Activated naive CD4-positive, alpha-beta T cell treated with anti-CD3 and anti-CD28 coated beads, Interleukin-2, amount 50 U/mL, for 72 hours (primary cell): ENCODE data around the gene LZTR1. TPM values are rescaled to one million over a fixed set of nuclear protein-coding genes. Genes with fewer than 3 reads are reported as not detected.

Experiments used
- ATAC-seq, 2 donors: fragments of 150-1000 bp; cut with Tn5 transposase; 2 replicates each; pipeline ENCODE4 v1.10.0; 2021; ENCODE audit warnings: mild to moderate bottlenecking in 2 of 2, moderate library complexity in 2 of 2
- DNase-seq, 2 donors: peaks; one replicate each; pipeline ENCODE4 v3.0.0; 2021 to 2022; ENCODE audit warnings: low spot score in 2 of 2
- H3K27ac Mint-ChIP-seq, 2 donors: one replicate each; pipeline ENCODE4 v1.8.0; 2022; ENCODE audit warnings: mild to moderate bottlenecking in 2 of 2, mixed read lengths in 2 of 2
- H3K36me3 Mint-ChIP-seq, 2 donors: one replicate each; pipeline ENCODE4 v1.8.0; 2022; ENCODE audit warnings: mixed read lengths in 2 of 2
- H3K9me3 Mint-ChIP-seq, 2 donors: one replicate each; pipeline ENCODE4 v1.8.0; 2022; ENCODE audit warnings: mixed read lengths in 2 of 2
- total RNA-seq, 2 donors: library from RNA; stranded (reverse); gene quantifications; one replicate each; pipeline ENCODE4 v1.2.3, GENCODE V29; 2022

LZTR1 gene
- total RNA-seq, 2 donors from 2014 or later = 30.7 to 41.8 TPM

DNA sequence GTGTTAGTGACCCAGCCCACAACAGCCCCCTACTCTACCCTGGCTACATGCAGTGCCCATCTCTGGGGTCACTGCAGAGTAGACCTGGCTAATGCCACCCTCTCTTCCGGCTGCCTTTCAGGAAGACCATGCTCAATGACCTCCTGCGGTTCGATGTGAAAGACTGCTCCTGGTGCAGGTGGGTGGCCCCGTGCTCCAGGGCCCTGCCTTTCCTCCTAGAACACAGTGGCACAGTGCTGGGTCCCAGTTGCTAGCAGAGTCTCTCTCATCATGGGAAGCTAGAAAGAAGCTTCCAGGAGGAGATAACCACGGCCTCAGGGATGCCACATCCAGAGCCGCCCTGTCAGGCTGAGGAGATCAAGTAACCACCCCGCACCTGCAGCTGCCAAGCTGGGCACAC, 3.6 kb downstream of the LZTR1 start:
- Mint-ChIP-seq H3K9me3 (no peaks in the 10 kb centered on the region), H3K27ac (no peak overlapping the region), H3K36me3 (peaks cover 5 to 13% of the 10 kb centered on the region in 2 donors)
- ATAC-seq (no peak), DNase-seq (no peak)

DNA sequence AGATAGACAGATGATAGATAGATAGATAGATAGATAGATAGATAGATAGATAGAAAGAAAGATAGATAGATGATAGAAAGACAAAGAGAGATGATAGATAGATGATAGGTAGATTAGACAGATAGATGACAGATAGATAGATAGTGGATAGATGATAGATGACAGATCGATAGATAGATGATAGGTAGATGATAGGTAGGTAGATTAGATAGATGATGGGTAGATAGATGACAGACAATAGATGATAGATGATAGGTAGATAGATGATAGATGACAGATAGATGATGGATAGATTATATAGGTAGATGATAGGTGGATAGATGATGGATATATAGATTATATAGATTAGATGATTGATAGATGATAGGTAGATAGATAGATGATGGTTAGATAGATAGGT, 4.3 kb downstream of the LZTR1 start:
- no peak overlapping the region for H3K27ac Mint-ChIP-seq
- no peaks in the 10 kb centered on the region for H3K9me3 Mint-ChIP-seq
- ATAC-seq (no peak), DNase-seq (no peak)
- H3K36me3 Mint-ChIP-seq = peaks cover 5 to 13% of the 10 kb centered on the region in 2 donors

DNA sequence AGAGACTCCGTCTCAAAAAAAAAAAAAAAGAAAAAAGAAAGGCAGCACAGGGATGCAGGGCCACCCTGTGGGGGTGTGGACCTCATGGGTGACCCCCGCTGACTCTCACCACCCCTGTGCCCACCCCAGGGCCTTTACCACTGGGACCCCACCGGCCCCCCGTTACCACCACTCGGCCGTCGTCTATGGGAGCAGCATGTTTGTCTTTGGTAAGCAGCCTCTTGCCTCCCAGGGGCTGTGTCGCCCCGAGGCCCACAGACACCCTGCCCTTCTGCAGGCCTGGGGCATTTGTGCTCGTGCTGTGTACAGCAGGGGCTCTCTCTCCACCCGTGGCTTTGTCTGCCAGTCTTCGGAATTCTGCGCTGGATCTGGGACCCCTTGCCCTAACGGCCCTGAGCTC, 5.3 kb downstream of the LZTR1 start:
- H3K9me3 Mint-ChIP-seq = no peaks in the 10 kb centered on the region
- ATAC-seq (no peak), DNase-seq (no peak)
- peaks cover 5 to 13% of the 10 kb centered on the region in 2 donors for H3K36me3 Mint-ChIP-seq
- no peak overlapping the region for H3K27ac Mint-ChIP-seq

DNA sequence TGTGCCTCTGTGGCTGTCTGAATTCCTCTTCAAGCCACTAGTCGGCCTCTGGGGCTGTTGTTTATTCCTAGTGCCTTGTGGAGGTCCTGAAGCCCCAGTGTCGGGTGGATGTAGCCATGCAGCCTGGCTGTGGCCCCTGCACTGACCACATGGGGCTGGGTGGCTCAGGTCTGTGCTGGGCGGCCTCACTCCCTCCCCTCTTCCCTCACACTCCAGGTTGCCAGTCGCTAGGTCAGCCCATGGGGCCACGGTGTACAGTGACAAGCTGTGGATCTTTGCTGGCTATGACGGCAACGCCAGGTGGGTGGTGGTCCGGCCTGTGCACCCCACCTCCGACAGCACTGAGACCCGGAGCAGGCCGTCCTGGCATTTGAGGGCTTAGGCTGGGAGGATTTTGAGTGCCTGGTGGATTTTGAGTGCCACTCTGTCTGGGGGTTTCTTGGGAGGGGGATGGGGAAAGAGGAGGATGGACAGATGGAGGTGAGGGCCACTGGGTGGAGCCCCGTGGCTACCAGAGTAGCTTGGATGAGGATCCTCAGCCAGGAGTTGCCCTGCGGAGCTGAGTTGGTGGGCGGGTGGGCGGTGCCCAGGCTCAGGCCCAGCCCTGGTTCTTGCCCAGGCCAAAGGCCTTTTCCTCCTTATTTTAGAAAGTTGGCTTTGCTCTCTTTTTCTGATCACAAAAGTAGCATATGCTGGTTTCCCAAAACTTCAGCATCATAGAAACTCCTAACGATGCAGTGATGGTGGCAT, 6.7 kb downstream of the LZTR1 start:
- no peak for ATAC-seq

DNA sequence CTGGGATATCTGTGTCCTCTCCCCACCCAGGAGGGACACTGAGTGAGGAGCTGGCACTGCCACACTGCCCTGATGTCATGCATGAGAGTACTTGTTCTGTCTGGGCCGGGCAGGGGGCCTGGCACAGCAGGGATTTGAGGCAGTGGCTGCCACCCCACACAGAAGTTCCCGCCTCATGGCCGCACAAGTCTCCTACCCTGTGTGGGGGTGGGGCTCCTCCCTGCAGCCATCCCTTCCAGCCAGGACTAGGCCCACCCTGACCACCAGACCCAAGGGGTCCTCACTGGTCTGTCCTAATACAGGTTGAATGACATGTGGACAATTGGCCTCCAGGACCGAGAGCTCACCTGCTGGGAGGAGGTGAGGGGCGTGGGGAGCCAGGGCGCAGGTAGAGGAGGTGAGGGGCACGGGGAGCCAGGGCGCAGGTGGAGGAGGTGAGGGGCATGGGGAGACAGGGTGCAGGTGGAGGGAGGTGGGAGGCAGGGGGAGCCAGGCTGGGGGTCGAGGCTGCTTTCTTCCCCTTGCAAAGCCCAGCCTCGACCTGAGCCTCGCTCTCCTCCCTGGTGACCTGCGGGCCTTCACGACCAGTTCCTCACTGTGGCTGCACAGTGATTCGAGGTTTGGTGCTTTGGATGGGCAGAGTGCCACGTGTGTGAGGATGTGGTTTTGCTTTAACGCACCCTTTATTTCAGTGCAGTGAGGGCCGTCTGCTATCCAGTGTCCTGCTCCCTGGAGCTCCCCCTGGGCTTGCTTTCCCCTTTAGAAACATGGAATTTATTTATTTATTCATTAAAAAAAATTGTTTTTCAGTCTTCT, 7.4 kb downstream of the LZTR1 start:
- DNase-seq (no peak), ATAC-seq (no peak)
- Mint-ChIP-seq H3K36me3 (no peaks in the 10 kb centered on the region), H3K9me3 (no peaks in the 10 kb centered on the region), H3K27ac (peak overlapping the region in 1 of 2 donors; percentile 36)

More for the DNA sequence above, 6.7 kb downstream of the LZTR1 start:
- Mint-ChIP-seq H3K9me3 (no peaks in the 10 kb centered on the region), H3K36me3 (peaks cover 0 to 6% of the 10 kb centered on the region in 2 donors), H3K27ac (no peak overlapping the region)
- no peak for DNase-seq

DNA sequence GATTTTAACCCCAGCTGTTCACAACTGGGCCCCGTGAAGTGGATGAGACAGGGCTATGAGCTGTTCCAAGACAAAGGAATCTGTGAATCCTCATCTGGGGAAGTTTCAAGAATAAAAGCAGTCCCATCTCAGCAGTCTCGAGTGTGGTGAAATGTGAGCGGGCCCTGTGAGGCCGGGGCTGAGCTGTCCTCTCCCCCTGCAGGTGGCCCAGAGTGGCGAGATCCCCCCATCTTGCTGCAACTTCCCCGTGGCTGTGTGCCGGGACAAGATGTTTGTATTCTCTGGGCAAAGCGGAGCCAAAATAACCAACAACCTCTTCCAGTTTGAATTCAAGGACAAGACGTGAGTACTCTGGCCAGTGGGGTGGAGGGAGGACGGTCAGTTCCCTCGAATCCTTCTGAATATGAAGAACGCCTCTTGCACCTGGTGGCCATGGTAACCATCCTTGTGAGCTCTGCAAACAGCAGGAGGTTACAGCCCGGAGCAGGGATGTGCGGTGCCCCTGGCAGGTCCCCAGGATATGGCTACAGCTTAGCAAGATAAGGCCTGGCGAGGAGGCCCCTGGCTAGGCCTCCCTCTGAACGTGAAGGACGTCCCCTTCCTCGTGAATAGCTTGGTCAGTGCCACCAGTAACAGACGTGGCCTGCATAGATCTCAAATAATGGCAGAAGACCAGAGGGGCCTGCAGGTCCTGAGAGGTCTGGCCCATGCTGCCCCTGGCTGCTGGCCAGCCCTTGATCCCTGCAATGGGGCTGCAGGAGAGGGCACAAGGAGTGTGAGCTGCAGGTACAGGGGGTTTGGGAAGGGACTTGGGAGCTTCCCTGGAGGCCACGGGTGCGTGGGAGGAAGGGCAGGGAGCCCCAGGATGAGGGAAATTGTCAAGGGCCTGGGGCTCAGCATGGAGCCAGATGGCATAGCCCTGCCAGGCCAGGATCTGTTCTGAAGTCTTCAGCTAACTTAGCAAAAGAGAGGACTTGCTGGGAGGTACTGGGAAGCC, 8.4 kb downstream of the LZTR1 start:
- Mint-ChIP-seq H3K9me3 (no peaks in the 10 kb centered on the region), H3K36me3 (no peaks in the 10 kb centered on the region), H3K27ac (peak overlapping the region in 1 of 2 donors; percentile 44)
- no peak for DNase-seq
- ATAC-seq = no peak

DNA sequence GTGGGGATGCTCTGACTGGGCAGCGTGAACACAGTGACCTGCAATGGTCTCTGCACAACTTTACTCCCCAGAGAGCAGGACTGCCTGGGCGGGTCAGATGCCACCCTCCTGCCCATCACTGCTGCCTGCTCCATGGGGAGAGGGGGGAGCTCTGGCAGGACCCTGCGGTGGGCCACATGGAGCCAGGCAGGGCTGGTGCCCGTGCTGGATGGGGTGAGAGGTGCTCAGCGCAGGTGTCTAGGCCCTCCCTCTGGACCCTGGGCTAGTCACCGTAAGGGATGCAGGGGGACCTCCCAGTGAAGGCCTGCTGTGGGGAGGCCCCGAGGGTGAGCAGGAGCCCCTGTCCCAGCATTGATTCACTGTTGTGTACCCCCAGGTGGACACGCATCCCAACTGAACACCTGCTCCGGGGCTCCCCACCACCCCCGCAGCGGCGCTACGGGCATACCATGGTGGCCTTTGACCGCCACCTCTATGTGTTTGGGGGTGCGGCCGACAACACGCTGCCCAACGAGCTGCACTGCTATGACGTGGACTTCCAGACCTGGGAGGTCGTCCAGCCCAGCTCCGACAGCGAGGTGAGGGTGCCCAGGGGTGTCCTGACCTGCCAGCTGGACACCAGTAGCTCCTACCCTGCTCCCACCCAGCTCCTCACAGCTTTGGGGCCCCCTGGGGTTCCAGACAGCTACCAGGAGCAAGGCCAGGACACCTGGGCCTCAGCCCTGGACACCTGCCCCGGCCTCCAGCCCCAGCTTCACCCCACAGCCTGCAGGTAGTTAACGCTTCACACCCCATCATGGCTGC, 9.4 kb downstream of the LZTR1 start:
- DNase-seq = no peak
- Mint-ChIP-seq H3K27ac (no peak overlapping the region), H3K9me3 (no peaks in the 10 kb centered on the region), H3K36me3 (no peaks in the 10 kb centered on the region)
- no peak for ATAC-seq

DNA sequence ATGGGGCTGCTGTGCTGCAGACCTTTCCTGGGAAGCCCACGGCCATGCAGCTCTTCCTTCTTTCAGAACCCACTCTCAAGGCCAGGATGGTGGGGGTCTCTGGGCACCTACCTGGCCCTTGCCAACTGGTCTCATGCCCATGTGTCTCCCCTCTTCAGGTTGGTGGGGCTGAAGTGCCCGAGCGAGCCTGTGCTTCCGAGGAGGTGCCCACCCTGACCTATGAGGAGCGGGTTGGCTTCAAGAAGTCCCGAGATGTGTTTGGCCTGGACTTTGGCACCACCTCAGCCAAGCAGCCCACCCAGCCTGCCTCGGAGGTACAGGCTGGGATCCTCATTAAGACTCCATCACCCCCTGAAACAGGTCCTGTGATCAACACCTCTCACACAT, 10.0 kb downstream of the LZTR1 start:
- no peaks in the 10 kb centered on the region for H3K9me3 Mint-ChIP-seq
- no peak for ATAC-seq
- DNase-seq = no peak
- no peaks in the 10 kb centered on the region for H3K36me3 Mint-ChIP-seq
- H3K27ac Mint-ChIP-seq = no peak overlapping the region

DNA sequence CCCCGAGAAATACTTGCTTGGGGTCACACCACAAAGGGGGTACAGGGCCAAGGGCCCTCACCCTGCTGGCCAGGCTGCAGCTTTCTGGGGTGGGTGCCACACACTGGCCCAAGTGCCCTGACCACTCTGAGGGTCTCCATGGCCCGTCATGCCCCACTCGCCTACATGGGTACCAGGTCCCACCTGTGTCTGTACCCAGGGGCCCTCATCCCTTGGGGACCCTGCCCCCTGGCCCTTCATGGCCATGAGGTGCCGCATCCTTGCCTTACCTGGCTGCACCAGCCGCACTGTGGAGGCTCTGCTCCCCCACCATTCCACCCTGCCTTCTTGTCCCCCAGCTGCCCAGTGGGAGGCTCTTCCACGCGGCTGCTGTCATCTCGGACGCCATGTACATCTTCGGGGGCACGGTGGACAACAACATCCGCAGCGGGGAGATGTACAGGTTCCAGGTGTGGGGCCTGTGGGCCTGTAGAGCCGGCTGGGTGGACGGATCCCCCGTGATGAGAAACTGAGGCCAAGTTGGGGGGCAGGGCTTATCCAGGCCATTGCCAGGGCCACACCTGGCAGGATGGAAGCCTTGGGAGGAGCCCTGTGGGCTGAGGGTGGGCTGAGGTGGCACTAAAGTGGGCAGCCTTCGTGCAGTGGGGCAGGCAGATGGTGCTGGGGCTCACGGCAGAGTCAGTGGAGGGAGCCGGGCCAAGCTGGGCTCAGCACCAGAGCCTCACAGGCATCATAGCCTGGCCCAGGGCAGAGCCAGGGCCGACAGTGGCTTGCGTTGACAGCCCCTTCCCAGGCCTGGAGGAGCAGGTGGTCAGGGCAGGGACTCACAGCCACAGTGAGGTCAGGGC, 10.6 kb downstream of the LZTR1 start:
- Mint-ChIP-seq H3K9me3 (no peaks in the 10 kb centered on the region), H3K27ac (peak overlapping the region in 1 of 2 donors; percentile 77), H3K36me3 (no peaks in the 10 kb centered on the region)
- DNase-seq (no peak), ATAC-seq (no peak)

DNA sequence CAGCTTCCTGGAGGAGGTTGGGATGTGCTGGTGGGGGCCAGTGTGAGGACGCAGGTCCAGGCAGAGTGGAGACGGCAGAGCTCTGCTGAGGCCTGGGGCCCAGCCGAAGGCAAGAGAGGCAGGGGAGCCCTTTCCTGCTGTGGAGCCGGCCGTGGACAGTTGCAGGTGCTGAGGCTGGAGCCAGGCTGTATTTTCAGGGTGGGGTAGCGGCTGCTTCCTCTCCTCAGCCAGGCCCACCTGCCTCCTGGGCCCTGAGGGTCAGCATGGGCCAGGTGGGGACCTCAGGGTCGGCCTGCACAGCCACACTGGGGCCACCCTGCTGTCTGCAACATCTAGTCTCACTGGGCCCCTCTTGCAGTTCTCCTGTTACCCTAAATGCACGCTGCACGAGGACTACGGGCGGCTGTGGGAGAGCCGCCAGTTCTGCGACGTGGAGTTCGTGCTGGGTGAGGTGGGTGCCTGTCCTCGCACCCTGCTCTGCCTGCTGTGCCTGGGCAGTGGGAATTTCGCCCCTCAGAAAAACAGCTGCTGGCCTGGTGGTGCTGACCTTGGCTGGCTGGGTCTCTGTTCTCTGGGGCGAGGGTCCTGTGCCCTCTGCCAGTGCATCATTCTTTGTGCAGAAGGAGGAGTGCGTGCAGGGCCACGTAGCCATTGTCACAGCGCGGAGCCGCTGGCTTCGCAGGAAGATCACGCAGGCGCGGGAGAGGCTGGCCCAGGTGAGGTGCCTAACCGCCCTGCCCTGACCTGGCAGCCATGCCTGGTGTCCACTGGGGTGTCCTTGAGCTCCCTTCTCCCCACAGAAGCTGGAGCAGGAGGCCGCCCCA, 11.4 kb downstream of the LZTR1 start:
- ATAC-seq (no peak), DNase-seq (no peak)
- H3K27ac Mint-ChIP-seq = no peak overlapping the region
- no peaks in the 10 kb centered on the region for H3K9me3 Mint-ChIP-seq
- H3K36me3 Mint-ChIP-seq = no peaks in the 10 kb centered on the region

DNA sequence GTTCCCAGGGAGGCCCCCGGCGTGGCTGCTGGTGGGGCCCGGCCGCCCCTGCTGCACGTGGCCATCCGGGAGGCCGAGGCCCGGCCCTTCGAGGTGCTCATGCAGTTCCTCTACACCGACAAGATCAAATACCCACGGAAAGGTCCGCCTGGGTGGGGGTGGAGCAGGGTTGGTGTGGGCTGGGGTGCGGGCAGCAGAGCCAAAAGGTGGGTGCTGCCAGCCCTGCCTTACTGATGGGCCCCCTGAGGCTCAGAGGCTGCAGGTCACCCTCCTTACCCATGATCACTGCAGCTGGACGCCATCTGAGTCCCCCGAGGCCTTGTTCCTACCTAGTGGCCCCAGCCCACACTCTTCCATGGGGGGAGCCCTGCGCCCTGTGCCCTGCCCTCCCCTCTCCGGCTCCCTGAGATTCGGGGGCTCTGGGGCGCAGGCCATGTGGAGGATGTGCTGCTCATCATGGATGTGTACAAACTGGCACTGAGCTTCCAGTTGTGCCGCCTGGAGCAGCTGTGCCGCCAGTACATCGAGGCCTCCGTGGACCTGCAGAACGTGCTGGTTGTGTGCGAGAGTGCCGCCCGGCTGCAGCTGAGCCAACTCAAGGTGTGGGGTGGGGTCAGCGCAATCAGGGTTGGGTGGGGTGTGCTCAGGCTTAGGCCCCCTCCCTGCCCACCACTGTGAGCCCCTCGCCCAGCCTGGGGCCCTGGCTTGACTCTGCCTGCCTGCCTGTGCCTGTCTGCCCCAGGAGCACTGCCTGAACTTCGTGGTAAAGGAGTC, 12.2 kb downstream of the LZTR1 start:
- Mint-ChIP-seq H3K27ac (peak overlapping the region in 1 of 2 donors; percentile 39), H3K9me3 (no peaks in the 10 kb centered on the region), H3K36me3 (no peaks in the 10 kb centered on the region)
- DNase-seq = no peak
- ATAC-seq = no peak

DNA sequence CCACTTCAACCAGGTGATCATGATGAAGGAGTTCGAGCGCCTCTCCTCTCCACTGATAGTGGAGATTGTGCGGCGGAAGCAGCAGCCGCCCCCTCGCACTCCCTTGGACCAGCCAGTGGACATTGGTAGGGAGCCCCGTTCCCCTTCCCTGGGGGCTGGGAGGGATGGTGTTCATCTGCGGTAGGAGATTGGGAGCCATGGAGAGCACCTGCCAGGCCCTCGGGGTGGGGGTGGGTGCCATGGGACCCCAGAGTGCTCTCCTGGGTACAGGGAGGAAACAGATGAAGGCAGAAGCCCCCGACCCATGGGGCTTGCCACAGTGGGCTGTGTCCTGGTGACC, 12.8 kb downstream of the LZTR1 start:
- DNase-seq (no peak), ATAC-seq (no peak)
- Mint-ChIP-seq H3K9me3 (no peaks in the 10 kb centered on the region), H3K36me3 (peaks cover 0 to 3% of the 10 kb centered on the region in 2 donors), H3K27ac (peak overlapping the region in 1 of 2 donors; percentile 39)

DNA sequence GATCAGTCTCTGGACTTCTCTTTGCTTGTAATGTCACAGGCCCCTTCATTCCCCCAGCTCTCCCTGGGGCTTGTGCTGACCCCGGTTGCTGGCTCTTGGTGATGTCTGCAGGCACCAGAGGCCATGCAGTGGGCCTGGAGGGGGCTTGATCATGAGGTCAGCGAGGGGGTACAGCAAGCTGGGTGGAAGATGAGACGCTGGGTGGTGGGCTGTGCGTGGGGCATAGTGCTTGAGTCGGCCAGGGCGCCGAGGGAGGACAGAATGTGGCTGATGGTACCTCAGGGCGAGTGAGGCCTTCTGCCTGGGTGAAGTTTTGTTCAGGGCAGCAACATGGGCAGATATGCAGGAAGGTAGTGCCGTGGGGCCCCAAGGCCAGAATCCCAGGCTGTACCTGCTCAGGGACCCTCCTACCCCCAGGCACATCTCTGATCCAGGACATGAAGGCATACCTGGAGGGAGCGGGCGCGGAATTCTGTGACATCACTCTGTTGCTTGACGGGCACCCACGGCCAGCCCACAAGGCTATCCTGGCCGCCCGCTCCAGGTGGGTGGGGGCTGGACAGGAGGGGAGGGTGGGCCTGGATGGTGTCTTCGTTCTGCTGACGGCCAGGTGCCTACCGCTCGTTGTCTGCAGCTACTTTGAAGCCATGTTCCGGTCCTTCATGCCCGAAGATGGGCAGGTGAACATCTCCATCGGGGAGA, 13.4 kb downstream of the LZTR1 start:
- Mint-ChIP-seq H3K27ac (peak overlapping the region; percentile 39 to 62), H3K36me3 (peaks cover 0 to 7% of the 10 kb centered on the region in 2 donors), H3K9me3 (no peaks in the 10 kb centered on the region)
- DNase-seq = no peak
- ATAC-seq = no peak
